NCI-H2196 treated with DMSO at 0.1 percent for 48 hours (cell line): ENCODE results near the gene BRD1.

Experiments used
- DNase-seq: peaks from one replicate; lab custom pipeline; 2025; ENCODE audit not compliant: unreplicated experiment; lab: John Stamatoyannopoulos, UW

BRD1 gene

GRCh38 chr22:49827853-49828598 lies at the start of gene BRD1:
TSS of gene BRD1 (minus strand) at chr22:49827873. CDS start at chr22:49824317, 3,556 bp downstream.
- no peak for DNase-seq

GRCh38 chr22:49873228-49873940 lies 45.7 kb upstream of the BRD1 start:
- no peak for DNase-seq

- no peak for DNase-seq
Observed at GRCh38 chr22:49872347-49872746, 44.7 kb upstream of the BRD1 start.

- DNase-seq: no peak
Observed at GRCh38 chr22:49871482-49871881, 43.8 kb upstream of the BRD1 start.

GRCh38 chr22:49869845-49870712 lies 42.4 kb upstream of the BRD1 start:
- no peak for DNase-seq

GRCh38 chr22:49869086-49869830 lies 41.6 kb upstream of the BRD1 start:
- no peak for DNase-seq

GRCh38 chr22:49867303-49868265 lies 39.9 kb upstream of the BRD1 start:
- no peak for DNase-seq

- no peak for DNase-seq
Observed at GRCh38 chr22:49866646-49867045, 39.0 kb upstream of the BRD1 start.

GRCh38 chr22:49866134-49866533 lies 38.5 kb upstream of the BRD1 start:
- no peak for DNase-seq

GRCh38 chr22:49865156-49865555 lies 37.5 kb upstream of the BRD1 start:
- DNase-seq: no peak

- DNase-seq: no peak
Observed at GRCh38 chr22:49863931-49864330, 36.3 kb upstream of the BRD1 start.

- DNase-seq: no peak
Observed at GRCh38 chr22:49862496-49862776, 34.8 kb upstream of the BRD1 start.

- no peak for DNase-seq
Observed at GRCh38 chr22:49861642-49862495, 34.2 kb upstream of the BRD1 start.

GRCh38 chr22:49858827-49859226 lies 31.2 kb upstream of the BRD1 start:
- DNase-seq: no peak

- no peak for DNase-seq
Observed at GRCh38 chr22:49856766-49857618, 29.3 kb upstream of the BRD1 start.

- DNase-seq: no peak
Observed at GRCh38 chr22:49856343-49856742, 28.7 kb upstream of the BRD1 start.

- DNase-seq: no peak
Observed at GRCh38 chr22:49855251-49855911, 27.7 kb upstream of the BRD1 start.
